ENCODE measurements around the gene STX10.

STX10 gene

GRCh38 chr19:13101590-13102415 is 48.4 kb downstream of the STX10 start:
- DNase-seq = no peak

- DNase-seq = no peak
These were observed 49.2 kb downstream of the STX10 start for GRCh38 chr19:13100841-13101589.

GRCh38 chr19:13100031-13100588 is 50.1 kb downstream of the STX10 start:
- DNase-seq = no peak

GRCh38 chr19:13099073-13099999 is 50.8 kb downstream of the STX10 start:
- peak in 7 of 51 donors; percentile 16 to 43 (median 26) for DNase-seq

GRCh38 chr19:13098277-13099072 is 51.7 kb downstream of the STX10 start:
- DNase-seq = peak in 2 of 51 donors; percentile 32 to 33

- peak in 2 of 51 donors; percentile 18 to 37 for DNase-seq
These were observed 52.5 kb downstream of the STX10 start for GRCh38 chr19:13097463-13098258.

- no peak for DNase-seq
These were observed 53.1 kb downstream of the STX10 start for GRCh38 chr19:13097033-13097462.

- DNase-seq = no peak
These were observed 53.9 kb downstream of the STX10 start for GRCh38 chr19:13095934-13096927.

- DNase-seq = peak in 1 of 51 donors; percentile 21
These were observed 54.8 kb downstream of the STX10 start for GRCh38 chr19:13095393-13095784.

- no peak for DNase-seq
These were observed 55.3 kb downstream of the STX10 start for GRCh38 chr19:13094771-13095392.

- peak in 4 of 51 donors; percentile 32 to 75 (median 61) for DNase-seq
These were observed 56.1 kb downstream of the STX10 start for GRCh38 chr19:13094106-13094504.
